IPS-11a (cell line): Measurements from ENCODE around the gene ZBBX.
"Not testable (repeated sequence)": the region's sequence is repeated elsewhere in the genome, so short reads cannot be mapped to it uniquely, and the experiment has no call there.

Source experiments
- H3K4me3 ChIP-seq: one replicate; pipeline ENCODE4 v1.5.1; 2013; ENCODE audit warnings: low read depth, low read length, control low read depth

ZBBX gene

DNA sequence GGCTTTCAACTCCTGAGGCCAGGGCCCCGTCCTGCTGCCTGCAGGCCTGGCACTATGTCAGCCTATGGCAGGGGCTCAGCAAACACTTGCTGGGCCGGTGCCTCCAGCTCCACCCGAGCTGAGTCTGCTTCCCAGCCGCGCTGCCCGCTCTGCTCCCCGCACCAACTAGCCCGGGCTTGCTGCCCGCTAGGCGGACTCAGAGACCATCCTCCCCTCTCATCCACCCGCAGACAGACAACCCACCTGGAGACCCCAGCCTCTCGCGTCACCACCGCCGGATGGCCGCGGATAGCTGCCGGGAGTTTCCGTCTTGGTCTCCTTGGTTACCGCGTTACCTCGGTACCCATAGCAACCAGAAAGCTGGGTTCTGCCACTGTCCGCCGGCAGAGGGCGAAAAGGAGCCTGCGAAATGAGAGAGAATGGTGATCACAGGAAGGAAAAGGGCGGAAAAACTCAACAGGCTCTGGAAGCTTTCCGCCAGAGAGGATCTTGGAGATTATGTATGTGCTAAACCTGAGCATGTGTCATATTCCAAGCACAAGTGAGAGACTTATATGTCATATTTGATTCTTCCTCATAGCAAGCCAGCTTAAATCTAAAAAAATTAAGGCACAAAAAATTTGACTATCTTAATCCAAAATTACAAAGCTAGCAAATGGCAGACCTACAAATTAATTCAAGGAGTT, at the start of gene ZBBX:
ZBBX (minus strand) TSS at position 294 of the 686 bp plus-strand sequence. CDS start 7,396 bp downstream, outside the sequence.
- H3K4me3 ChIP-seq, result peak within 1 kb of the TSS; percentile 60

- H3K4me3 ChIP-seq, result not testable (repeated sequence)
Observed at GRCh38 chr3:167426962-167427361, 46.9 kb upstream of the ZBBX start.

DNA sequence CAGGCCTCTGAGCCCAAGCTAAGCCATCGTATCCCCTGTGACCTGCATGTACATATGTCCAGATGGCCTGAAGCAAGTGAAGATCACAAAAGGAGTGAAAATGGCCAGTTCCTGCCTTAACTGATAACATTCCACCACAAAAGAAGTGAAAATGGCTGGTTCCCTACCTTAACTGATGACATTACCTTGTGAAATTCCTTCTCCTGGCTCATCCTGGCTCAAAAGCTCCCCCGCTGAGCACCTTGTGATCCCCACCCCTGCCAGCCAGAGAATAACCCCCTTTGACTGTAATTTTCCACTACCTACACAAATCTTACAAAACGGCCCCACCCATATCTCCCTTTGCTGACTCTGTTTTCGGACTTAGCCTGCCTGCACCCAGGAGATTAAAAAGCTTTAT, 42.3 kb upstream of the ZBBX start:
- H3K4me3 ChIP-seq, result not testable (repeated sequence)

DNA sequence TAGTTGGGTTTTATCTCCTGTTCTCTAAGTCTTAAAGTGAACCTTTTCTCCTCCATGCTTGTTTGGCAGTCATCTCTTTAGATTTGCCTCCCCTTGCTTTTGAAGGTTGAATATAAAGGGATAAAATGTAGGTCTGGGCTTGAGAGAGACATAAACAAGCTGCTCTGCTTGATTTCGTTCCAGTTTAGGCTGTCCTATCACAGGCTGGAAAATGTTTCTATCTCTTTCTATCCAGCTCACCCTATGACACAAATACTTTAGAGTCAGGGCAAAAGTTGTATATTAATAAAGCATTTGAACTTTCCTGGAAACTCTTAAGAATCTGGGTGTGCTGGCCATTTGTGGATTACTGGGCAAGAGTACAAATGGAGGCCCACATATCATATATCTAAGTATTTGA, 29.5 kb upstream of the ZBBX start:
- H3K4me3 ChIP-seq, result no peak overlapping the region

DNA sequence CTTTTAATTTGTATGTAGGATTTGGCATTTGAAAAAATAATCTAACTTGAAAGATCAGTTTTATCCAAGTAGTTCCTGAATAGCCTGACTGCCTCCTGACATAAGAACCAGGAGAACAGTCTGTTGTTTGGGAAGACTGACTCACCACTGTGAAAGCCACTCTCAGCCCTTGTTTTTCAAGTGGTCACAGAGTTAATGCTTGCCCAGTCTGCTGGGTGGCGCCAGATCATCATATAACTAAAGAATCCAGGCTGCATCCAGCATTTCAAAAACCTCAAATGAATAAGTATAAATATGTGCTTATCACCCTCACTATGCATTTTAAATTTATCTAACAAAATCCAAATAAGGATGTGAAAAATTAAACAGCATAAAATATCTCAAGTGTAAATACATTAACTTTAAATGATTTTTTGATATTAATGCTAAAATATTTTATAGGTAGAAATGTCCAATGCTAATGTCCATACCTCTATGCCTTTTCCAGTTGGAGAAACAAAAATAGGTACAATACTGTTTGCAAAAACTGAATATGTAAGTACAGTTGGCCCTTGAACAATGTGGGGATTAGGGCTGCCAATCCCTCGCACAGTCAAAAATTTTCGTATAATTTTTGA, 26.9 kb upstream of the ZBBX start:
- H3K4me3 ChIP-seq, result no peak overlapping the region

DNA sequence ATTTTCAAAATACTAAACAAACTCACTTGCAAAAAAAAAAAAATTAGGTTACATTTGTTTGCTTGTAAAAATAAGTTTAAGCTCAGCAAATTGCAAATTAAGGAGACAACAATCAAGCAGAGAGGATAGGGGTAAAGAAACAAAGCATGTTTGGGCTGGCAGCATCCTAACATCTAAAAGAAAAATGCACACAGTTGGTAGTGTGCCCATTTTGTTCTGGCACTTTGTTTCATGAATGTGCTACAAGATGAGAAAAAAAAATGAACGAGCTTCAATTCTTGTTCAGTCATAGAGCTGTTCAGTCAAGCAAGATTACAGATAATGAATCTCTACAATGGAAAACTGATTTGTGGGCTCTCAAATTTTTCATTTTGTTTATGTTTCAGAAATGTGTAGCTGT, 17.7 kb upstream of the ZBBX start:
- H3K4me3 ChIP-seq, result no peak overlapping the region

GRCh38 chr3:167396075-167396474, 16.0 kb upstream of the ZBBX start:
- no peak overlapping the region for H3K4me3 ChIP-seq

DNA sequence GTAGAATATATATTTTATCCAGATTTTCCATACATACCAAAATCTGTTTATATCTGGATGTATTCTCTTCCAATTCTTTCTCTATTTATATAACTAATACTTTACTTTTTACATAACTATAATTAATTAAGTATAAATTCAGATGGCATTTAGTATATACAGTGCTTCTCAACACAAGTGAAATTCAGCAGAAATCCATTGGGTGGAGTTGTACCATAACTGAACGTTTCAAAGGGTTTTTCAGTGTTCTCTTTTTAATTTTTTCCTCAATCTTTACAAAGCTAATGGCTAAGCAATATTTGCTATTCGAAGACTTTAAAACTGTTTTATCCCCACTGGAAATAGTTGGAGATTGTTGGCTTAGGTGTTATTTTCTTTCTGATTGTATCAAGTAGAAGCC, 13.9 kb upstream of the ZBBX start:
- H3K4me3 ChIP-seq, result no peak overlapping the region

DNA sequence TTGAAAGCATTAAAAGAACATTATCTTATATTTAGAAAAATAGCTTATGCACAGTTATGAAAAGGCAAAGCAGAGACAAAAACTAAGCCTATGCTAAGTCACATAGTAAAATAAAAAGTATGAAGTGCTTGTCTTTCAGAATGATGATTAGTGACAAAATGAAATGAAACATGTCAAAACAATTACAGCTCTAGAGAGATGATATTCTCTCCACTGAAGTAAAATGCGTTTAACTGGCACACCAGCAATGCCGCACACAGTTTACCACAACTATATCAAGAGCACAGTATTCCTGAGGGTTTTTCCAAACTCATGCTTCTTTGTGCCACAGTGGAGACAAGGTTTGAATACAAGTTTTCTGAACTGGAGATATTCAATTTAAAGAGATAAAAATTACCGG, 2.1 kb upstream of the ZBBX start:
- H3K4me3 ChIP-seq, result no peak overlapping the region

- no peak overlapping the region for H3K4me3 ChIP-seq
Observed at GRCh38 chr3:167375478-167375877, 4.6 kb downstream of the ZBBX start.

GRCh38 chr3:167372138-167372537, 8.0 kb downstream of the ZBBX start:
- no peak overlapping the region for H3K4me3 ChIP-seq

GRCh38 chr3:167361948-167362347, 18.1 kb downstream of the ZBBX start:
- H3K4me3 ChIP-seq, result no peak overlapping the region

GRCh38 chr3:167361306-167361705, 18.8 kb downstream of the ZBBX start:
- H3K4me3 ChIP-seq, result no peak overlapping the region

DNA sequence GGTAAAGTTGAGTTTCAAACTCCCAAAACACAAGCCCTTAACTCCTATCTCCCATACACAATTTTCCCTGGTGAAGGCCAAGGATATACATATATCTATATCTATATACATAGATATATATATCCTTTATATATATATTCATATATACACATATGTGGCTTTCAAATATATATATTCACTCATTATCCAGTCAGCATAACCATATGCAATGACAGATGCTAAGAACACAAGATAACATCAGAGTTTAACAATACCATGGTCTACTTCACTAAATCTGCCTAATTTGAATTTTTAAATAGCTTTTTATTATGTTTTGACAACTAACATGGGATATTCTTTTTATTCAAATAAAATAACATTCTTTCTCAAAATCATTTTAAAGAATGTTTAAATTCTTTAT, 24.7 kb downstream of the ZBBX start:
- no peak overlapping the region for H3K4me3 ChIP-seq

GRCh38 chr3:167354751-167355150, 25.3 kb downstream of the ZBBX start:
- H3K4me3 ChIP-seq, result no peak overlapping the region

GRCh38 chr3:167350245-167350862, 29.7 kb downstream of the ZBBX start:
- no peak overlapping the region for H3K4me3 ChIP-seq

- no peak overlapping the region for H3K4me3 ChIP-seq
Observed at GRCh38 chr3:167346171-167346570, 33.9 kb downstream of the ZBBX start.

DNA sequence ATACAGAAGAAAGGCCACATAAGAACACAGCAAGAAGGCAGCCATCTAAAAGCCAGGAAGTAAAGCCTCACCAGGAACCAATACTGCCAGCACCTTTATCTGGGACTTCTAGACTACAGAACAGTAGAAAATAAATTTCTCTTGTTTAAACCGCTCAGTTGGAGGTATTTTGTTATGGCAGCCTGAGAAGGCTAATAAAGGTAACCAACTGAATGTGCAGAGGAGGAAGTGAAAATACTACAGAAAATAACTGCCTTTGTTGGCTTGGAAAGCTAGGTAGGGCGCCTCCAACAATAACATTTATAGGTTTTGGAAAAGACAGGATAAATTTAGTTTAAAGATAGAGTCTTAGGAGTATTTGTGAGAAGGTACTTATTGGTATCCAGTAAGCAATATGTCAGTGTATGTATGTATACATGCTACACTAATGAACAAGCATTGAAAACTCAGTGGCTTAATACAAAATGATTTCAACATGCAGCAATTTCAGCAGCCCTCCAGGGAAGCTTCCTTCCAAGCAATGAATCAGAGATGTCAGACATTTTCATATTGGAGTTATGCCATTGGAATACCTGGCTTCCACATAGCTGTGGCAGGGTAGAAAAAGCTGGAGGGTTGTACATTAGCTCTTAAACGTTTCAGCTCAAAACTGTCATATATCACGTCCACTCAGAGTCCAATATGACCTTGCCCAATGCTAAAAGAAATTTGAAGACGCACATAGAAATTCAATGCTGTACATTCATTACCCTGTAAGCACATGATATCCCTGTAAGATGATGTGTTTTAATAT, 48.9 kb downstream of the ZBBX start:
- no peak overlapping the region for H3K4me3 ChIP-seq

DNA sequence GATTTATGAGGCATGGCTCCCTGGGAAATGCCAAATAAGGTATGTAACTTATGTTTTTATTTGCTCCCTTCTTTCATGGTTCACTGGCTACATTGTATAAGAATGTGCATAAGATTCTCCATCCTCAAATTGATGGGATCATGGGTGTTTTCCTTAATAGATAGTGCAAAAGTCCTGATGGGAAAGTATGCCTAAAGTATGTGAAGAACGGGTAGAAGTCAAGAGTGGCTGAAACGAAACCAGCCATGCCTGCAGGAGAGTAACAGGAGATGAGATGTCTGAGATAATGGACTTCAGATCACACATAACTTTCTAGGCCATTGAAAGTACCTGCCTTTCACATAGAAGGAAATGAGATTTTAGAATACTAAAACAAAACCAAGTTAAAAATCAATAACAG, 56.5 kb downstream of the ZBBX start:
- no peak overlapping the region for H3K4me3 ChIP-seq

DNA sequence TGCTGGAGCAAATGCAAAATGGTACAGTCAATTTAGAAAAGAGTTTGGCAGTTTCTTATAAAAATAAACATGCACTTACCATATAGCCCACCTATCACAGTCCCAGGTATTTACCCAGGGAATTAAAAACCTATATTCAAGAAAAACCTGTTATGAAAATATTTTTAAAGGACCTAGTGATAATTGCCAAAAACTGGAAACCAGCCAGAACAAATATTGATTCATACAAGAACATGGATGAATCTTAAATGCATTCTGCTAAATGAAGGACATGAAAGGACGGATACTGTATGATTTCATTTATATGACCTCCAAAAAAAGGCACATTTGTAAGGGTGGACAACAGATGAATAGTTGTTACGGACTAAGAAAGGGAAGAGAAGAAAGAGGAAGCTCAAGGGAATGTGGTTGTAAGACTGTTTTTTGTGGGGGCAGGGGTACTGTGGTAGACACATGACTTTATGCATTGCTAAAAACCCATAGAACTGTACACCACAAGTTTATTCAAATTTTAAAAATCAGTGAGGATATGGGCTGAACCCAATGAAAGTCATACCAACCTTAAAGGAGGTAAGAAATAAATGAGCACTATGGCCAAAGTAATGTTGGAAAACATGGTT, 61.0 kb downstream of the ZBBX start:
- no peak overlapping the region for H3K4me3 ChIP-seq

GRCh38 chr3:167318306-167318705, 61.8 kb downstream of the ZBBX start:
- H3K4me3 ChIP-seq, result no peak overlapping the region
